Esophagus muscularis mucosa (tissue), 3 donors: ENCODE measurements around the gene PRDM16.

Source experiments
- POLR2AphosphoS5 ChIP-seq, 2 donors: sonication (generic); formaldehyde crosslinking; IDR thresholded peaks; one replicate each; pipeline ENCODE4 v1.6.1; 2017; ENCODE audit warnings: antibody characterized with exemption in 2 of 2
- TF ChIP-seq, protein P1 (sequence below), 3 experiments: fragments of 200-600 bp in 2 of 3; fragments of 450-650 bp in 1 of 3; sonication (generic) in 2 of 3; IDR thresholded peaks; one replicate each; pipeline ENCODE4 v1.5.1; 2017 to 2019; ENCODE audit warnings: antibody characterized with exemption in 3 of 3, mild to moderate bottlenecking in 2 of 3, moderate library complexity in 1 of 3

DNA sequence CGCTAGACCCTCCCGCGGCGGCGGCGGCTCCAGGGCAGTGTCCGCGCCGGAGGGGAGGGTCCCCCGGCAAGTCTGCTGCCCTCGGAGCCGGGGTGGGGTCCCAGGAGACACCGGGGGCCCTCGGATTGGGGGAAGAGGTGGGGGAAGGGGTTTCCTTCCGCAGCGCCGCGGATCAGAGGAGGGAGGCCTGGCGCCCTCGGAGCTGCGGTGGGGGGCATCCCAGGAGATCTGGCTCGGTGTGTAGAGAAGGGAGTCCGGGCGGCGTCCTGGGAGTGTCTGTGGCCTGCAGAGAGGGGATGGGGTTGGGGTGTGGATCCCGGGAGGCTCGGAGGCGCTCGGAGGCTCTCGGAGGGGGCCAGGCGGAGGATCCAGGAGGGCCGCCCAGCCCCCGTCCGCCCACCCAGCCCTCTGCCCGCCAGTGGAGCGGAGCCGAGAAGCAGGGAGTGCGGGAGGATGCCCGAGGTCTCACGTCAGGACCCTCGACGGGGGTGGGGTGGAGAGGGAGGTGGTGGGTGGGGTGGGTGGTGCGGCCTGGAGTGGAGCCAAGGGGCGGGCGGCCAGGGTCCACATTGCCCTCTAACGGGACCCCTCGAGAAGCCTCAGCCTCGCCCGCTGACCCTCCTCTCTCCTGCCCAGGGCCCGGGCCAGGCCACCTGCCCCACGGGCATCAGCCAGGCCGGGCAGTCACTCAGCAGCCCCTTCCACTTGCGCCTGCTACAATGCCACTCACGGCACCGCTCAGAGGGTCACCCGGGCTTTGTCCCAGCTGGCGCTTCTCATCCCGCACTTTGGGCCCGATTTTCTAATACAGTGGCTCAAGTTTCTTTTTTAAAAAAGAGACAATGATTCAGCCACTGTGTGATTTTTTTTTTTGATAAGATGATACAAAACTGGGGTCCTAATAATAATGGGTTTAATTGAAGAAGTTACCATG, 325.3 kb downstream of the PRDM16 start:
- TF ChIP-seq, protein P1, sequence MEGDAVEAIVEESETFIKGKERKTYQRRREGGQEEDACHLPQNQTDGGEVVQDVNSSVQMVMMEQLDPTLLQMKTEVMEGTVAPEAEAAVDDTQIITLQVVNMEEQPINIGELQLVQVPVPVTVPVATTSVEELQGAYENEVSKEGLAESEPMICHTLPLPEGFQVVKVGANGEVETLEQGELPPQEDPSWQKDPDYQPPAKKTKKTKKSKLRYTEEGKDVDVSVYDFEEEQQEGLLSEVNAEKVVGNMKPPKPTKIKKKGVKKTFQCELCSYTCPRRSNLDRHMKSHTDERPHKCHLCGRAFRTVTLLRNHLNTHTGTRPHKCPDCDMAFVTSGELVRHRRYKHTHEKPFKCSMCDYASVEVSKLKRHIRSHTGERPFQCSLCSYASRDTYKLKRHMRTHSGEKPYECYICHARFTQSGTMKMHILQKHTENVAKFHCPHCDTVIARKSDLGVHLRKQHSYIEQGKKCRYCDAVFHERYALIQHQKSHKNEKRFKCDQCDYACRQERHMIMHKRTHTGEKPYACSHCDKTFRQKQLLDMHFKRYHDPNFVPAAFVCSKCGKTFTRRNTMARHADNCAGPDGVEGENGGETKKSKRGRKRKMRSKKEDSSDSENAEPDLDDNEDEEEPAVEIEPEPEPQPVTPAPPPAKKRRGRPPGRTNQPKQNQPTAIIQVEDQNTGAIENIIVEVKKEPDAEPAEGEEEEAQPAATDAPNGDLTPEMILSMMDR (IDR thresholded peaks at IDR 0.05) = no peak
- no peak for TF ChIP-seq POLR2AphosphoS5 (IDR thresholded peaks at IDR 0.05)
